Keratinocyte (primary cell): Measurements from ENCODE around the gene SYDE1. TPM values are rescaled to one million over a fixed set of nuclear protein-coding genes. Genes with fewer than 3 reads are reported as not detected.

ENCODE experiments used
- DNase-seq: peaks from one replicate; pipeline ENCODE4 v3.0.0-alpha.2; 2011; ENCODE audit warnings: low read depth, missing footprints, low spot score
- FAIRE-seq: peaks from 2 replicates; lab custom pipeline; 2011; peaks lifted over from hg19 to GRCh38; lab: Jason Lieb, UNC
- H2AFZ ChIP-seq: 2 replicates; pipeline ENCODE4 v1.6.0; 2012; ENCODE audit warnings: low read length, control low read depth, inconsistent platforms; ENCODE audit not compliant: control insufficient read depth
- H3K27ac ChIP-seq: 2 replicates; pipeline ENCODE4 v1.5.1; 2011; ENCODE audit warnings: low read length; ENCODE audit not compliant: control insufficient read depth, insufficient read depth
- H3K27me3 ChIP-seq: 3 replicates; pipeline ENCODE4 v1.6.0; 2011; ENCODE audit warnings: low read length; ENCODE audit not compliant: control insufficient read depth, insufficient read depth; ENCODE audit errors: extremely low read depth
- H3K36me3 ChIP-seq, 2 experiments: 2 replicates in 1 of 2; 3 replicates in 1 of 2; pipeline ENCODE4 v1.5.1; 2011; ENCODE audit warnings: low read length in 2 of 2, mild to moderate bottlenecking in 1 of 2; ENCODE audit not compliant: control insufficient read depth in 2 of 2, insufficient read depth in 2 of 2; ENCODE audit errors: extremely low read depth in 1 of 2
- H3K4me1 ChIP-seq: 3 replicates; pipeline ENCODE4 v1.5.1; 2011; ENCODE audit warnings: low read length; ENCODE audit not compliant: control insufficient read depth, insufficient read depth; ENCODE audit errors: extremely low read depth
- H3K4me2 ChIP-seq: 3 replicates; pipeline ENCODE4 v1.6.0; 2011; ENCODE audit warnings: low read depth, low read length; ENCODE audit not compliant: control insufficient read depth, insufficient read depth; ENCODE audit errors: extremely low read depth
- H3K4me3 ChIP-seq, 3 experiments: fragments of 200-600 bp in 1 of 3; sonication (generic) in 1 of 3; 2 replicates in 2 of 3; 3 replicates in 1 of 3; pipeline ENCODE4 v1.5.1; 2011 to 2016; ENCODE audit warnings: low read length in 3 of 3, mild to moderate bottlenecking in 3 of 3, control low read depth in 2 of 3, inconsistent platforms in 1 of 3, low read depth in 1 of 3, mixed read lengths in 1 of 3, mixed run types in 1 of 3, moderate library complexity in 1 of 3; ENCODE audit not compliant: control insufficient read depth in 2 of 3, insufficient read depth in 2 of 3; ENCODE audit errors: extremely low read depth in 1 of 3
- H3K79me2 ChIP-seq: 2 replicates; pipeline ENCODE4 v1.6.0; 2012; ENCODE audit warnings: low read length; ENCODE audit not compliant: control insufficient read depth, insufficient read depth
- H3K9ac ChIP-seq: 3 replicates; pipeline ENCODE4 v1.6.0; 2011; ENCODE audit warnings: low read length; ENCODE audit not compliant: control insufficient read depth, insufficient read depth; ENCODE audit errors: extremely low read depth
- H3K9me1 ChIP-seq: 3 replicates; pipeline ENCODE4 v1.6.0; 2011; ENCODE audit warnings: low read length; ENCODE audit not compliant: control insufficient read depth, insufficient read depth; ENCODE audit errors: extremely low read depth
- H3K9me3 ChIP-seq: 2 replicates; pipeline ENCODE4 v1.5.1; 2012; ENCODE audit warnings: low read depth, low read length; ENCODE audit not compliant: control insufficient read depth
- H4K20me1 ChIP-seq: 3 replicates; pipeline ENCODE4 v1.6.0; 2011; ENCODE audit warnings: low read length; ENCODE audit not compliant: control insufficient read depth, insufficient read depth; ENCODE audit errors: extremely low read depth
- CTCF ChIP-seq, 3 experiments: IDR thresholded peaks in 1 of 3; conservative IDR thresholded peaks in 1 of 3; optimal IDR thresholded peaks in 1 of 3; 2 replicates in 2 of 3; 3 replicates in 1 of 3; pipeline versions ENCODE3 to v1.5.1; 2011; ENCODE audit warnings: low read length in 3 of 3, mild to moderate bottlenecking in 3 of 3, moderate library complexity in 2 of 3, control low read depth in 1 of 3, inconsistent platforms in 1 of 3; ENCODE audit not compliant: insufficient read depth in 2 of 3; ENCODE audit errors: extremely low read depth in 1 of 3
- EZH2 ChIP-seq: IDR thresholded peaks from one replicate; pipeline ENCODE4 v1.6.1; 2012; ENCODE audit warnings: inconsistent platforms, mild to moderate bottlenecking, low read length, moderate library complexity
- dilution Hi-C: fragments of 300-500 bp; cut with MboI; formaldehyde crosslinking; loops from one replicate; pipeline ENCODE4 v1.7.0; 2020; ENCODE audit warnings: low sequenced_read_pairs; ENCODE audit not compliant: extremely low pct_ligation_motif_present
- polyA plus RNA-seq, 5 experiments: library from polyadenylated mRNA; depleted of rRNA in 3 of 5; stranded (reverse) in 3 of 5; stranded (forward) in 1 of 5; unstranded in 1 of 5; fragments of >200 nt; gene quantifications; 1 replicate in 1 of 5; 2 replicates in 3 of 5; 3 replicates in 1 of 5; pipeline versions ENCODE4 v1.2.1 to v1.2.3, GENCODE V29; 2011 to 2012; ENCODE audit warnings: missing spikeins in 2 of 5, low read depth in 1 of 5, low replicate concordance in 1 of 5

Gene SYDE1
- polyA plus RNA-seq, 1 donor (not counting 4 experiments of a cell fraction or from before 2014, with no cell fraction given), result 5.8 TPM

GRCh38 chr19:15120135-15121026, 13.2 kb downstream of the SYDE1 start:
- no peak overlapping the region for H3K27ac ChIP-seq
- no peak for FAIRE-seq
- no peaks in the 10 kb centered on the region for H3K9me1 ChIP-seq
- H4K20me1 ChIP-seq, result no peaks in the 10 kb centered on the region
- H3K27me3 ChIP-seq, result no peaks in the 10 kb centered on the region
- no peak overlapping the region for H3K9ac ChIP-seq
- H3K79me2 ChIP-seq, result no peaks in the 10 kb centered on the region
- peaks cover 20 to 22% of the 10 kb centered on the region in 2 experiments for H3K36me3 ChIP-seq
- no peak overlapping the region for H3K4me2 ChIP-seq
- DNase-seq, result no peak
- H2AFZ ChIP-seq, result no peak overlapping the region
- H3K9me3 ChIP-seq, result peaks cover 5% of the 10 kb centered on the region
- TF ChIP-seq CTCF (optimal IDR thresholded peaks at IDR 0.05 in 1 of 3, IDR thresholded peaks at IDR 0.05 in 1 of 3, conservative IDR thresholded peaks at IDR 0.05 in 1 of 3; ENCODE audit: extremely low read depth in 1 of 3, insufficient read depth in 2 of 3, low read length in 3 of 3) (no peak), EZH2 (no peak)
- no peak overlapping the region for H3K4me3 ChIP-seq
- H3K4me1 ChIP-seq, result peaks cover 9% of the 10 kb centered on the region
- dilution Hi-C loops, result no loop called here

GRCh38 chr19:15122331-15123030, 15.3 kb downstream of the SYDE1 start:
- Histone ChIP-seq H3K27ac (no peak overlapping the region), H3K9me1 (no peaks in the 10 kb centered on the region), H2AFZ (no peak overlapping the region), H3K4me2 (no peak overlapping the region), H3K4me3 (no peak overlapping the region), H3K4me1 (peaks cover 9% of the 10 kb centered on the region), H3K9ac (no peak overlapping the region), H3K36me3 (peaks cover 12 to 22% of the 10 kb centered on the region in 2 experiments), H3K27me3 (no peaks in the 10 kb centered on the region), H3K79me2 (no peaks in the 10 kb centered on the region), H3K9me3 (peaks cover 5% of the 10 kb centered on the region), H4K20me1 (no peaks in the 10 kb centered on the region)
- dilution Hi-C loops, result no loop called here
- TF ChIP-seq EZH2 (no peak), CTCF (optimal IDR thresholded peaks at IDR 0.05 in 1 of 3, IDR thresholded peaks at IDR 0.05 in 1 of 3, conservative IDR thresholded peaks at IDR 0.05 in 1 of 3; ENCODE audit: extremely low read depth in 1 of 3, insufficient read depth in 2 of 3, low read length in 3 of 3) (no peak)
- DNase-seq (no peak), FAIRE-seq (no peak)
